A549 (cell line): Measurements from ENCODE around the gene SOX13. TPM values are rescaled to one million over a fixed set of nuclear protein-coding genes. Genes with fewer than 3 reads are reported as not detected.

Experiments
- ATAC-seq, 2 experiments: fragments of 200-7000 bp in 1 of 2; fragments of >200 bp in 1 of 2; cut with Nextera tagmentation in 1 of 2; cut with Tn5 transposase in 1 of 2; 3 replicates each; pipeline versions ENCODE4 v1.8.0 to v1.9.1; 2018 to 2020; ENCODE audit warnings: mild to moderate bottlenecking in 1 of 2, moderate library complexity in 1 of 2
- CTCF ChIA-PET: fragments of 300-600 bp; sonication (Branson Sonifier 250); formaldehyde crosslinking; extraction: SDS; loops from one replicate; lab custom pipeline; 2021; ENCODE audit warnings: antibody characterized with exemption, inconsistent platforms; lab: Yijun Ruan, JAX
- POLR2A ChIA-PET: fragments of 350-600 bp; formaldehyde crosslinking; extraction: SDS; loops from one replicate; lab custom pipeline; 2021; ENCODE audit warnings: antibody characterized with exemption, inconsistent platforms; lab: Yijun Ruan, JAX
- DNase-seq, 2 experiments: peaks; one replicate each; pipeline versions ENCODE4 v3.0.0 to v3.0.0-alpha.2; 2011 to 2016; ENCODE audit warnings: low read depth in 1 of 2, low spot score in 1 of 2
- FAIRE-seq: peaks from 2 replicates; lab custom pipeline; 2011; peaks lifted over from hg19 to GRCh38; lab: Jason Lieb, UNC
- H3K27ac ChIP-seq, 2 experiments: fragments of >200 bp; sonication (Bioruptor Twin); formaldehyde crosslinking; 3 replicates each; pipeline ENCODE4 v1.5.1; 2016 to 2017
- H3K4me1 ChIP-seq: fragments of >200 bp; sonication (Bioruptor Twin); formaldehyde crosslinking; 3 replicates; pipeline ENCODE4 v1.6.1; 2016
- H3K4me2 ChIP-seq: fragments of >200 bp; sonication (Bioruptor Twin); formaldehyde crosslinking; 3 replicates; pipeline ENCODE4 v1.6.1; 2016
- H3K4me3 ChIP-seq: fragments of >200 bp; sonication (Bioruptor Twin); formaldehyde crosslinking; 3 replicates; pipeline ENCODE4 v1.5.1; 2016
- H3K9me3 ChIP-seq: fragments of >200 bp; sonication (Bioruptor Twin); formaldehyde crosslinking; 3 replicates; pipeline ENCODE4 v1.6.1; 2016
- BHLHE40 ChIP-seq: IDR thresholded peaks from 2 replicates; pipeline ENCODE4 v1.6.1; 2012; ENCODE audit warnings: low read depth, low read length, inconsistent platforms
- CHD4 ChIP-seq: fragments of 200-600 bp; sonication (generic); IDR thresholded peaks from 2 replicates; pipeline ENCODE4 v1.6.1; 2016; ENCODE audit warnings: antibody characterized with exemption, mild to moderate bottlenecking, borderline replicate concordance
- EHF ChIP-seq: fragments of 250-450 bp; sonication (Bioruptor Pico); IDR thresholded peaks from 2 replicates; pipeline ENCODE4 v1.5.0; 2020; ENCODE audit warnings: mild to moderate bottlenecking
- FOSB ChIP-seq: fragments of 250-450 bp; sonication (Bioruptor Pico); IDR thresholded peaks from 2 replicates; pipeline ENCODE4 v1.5.0; 2020; ENCODE audit warnings: mild to moderate bottlenecking, moderate library complexity
- HDAC2 ChIP-seq: fragments of 200-600 bp; sonication (generic); IDR thresholded peaks from 2 replicates; pipeline ENCODE4 v1.6.1; 2016
- JUNB ChIP-seq: fragments of >200 bp; sonication (Bioruptor Twin); formaldehyde crosslinking; IDR thresholded peaks from 2 replicates; pipeline ENCODE4 v1.6.1; 2016
- MAFK ChIP-seq: fragments of 450-650 bp; IDR thresholded peaks from 2 replicates; pipeline ENCODE4 v1.6.1; 2014; ENCODE audit not compliant: partially characterized antibody
- NR3C1 ChIP-seq: fragments of >200 bp; sonication (Bioruptor Twin); formaldehyde crosslinking; IDR thresholded peaks from 3 replicates; pipeline ENCODE4 v1.6.1; 2017
- PHF8 ChIP-seq: fragments of 200-600 bp; sonication (generic); IDR thresholded peaks from 2 replicates; pipeline ENCODE4 v1.6.1; 2016; ENCODE audit warnings: low read depth, mild to moderate bottlenecking, antibody characterized with exemption, moderate library complexity, borderline replicate concordance
- RAD21 ChIP-seq, 2 experiments: fragments of >200 bp in 1 of 2; sonication (Bioruptor Twin) in 1 of 2; formaldehyde crosslinking in 1 of 2; IDR thresholded peaks in 1 of 2; conservative IDR thresholded peaks in 1 of 2; 2 replicates in 1 of 2; 3 replicates in 1 of 2; pipeline ENCODE4 v1.6.1; 2012 to 2018; ENCODE audit warnings: inconsistent platforms in 1 of 2
- RCOR1 ChIP-seq: fragments of 150-350 bp; IDR thresholded peaks from 2 replicates; pipeline ENCODE4 v1.6.1; 2014; ENCODE audit warnings: antibody characterized with exemption, low read length, low read depth
- SMC3 ChIP-seq: fragments of >200 bp; sonication (Bioruptor Twin); formaldehyde crosslinking; IDR thresholded peaks from 3 replicates; pipeline ENCODE4 v1.6.1; 2018; ENCODE audit warnings: inconsistent platforms
- SREBF2 ChIP-seq: fragments of 450-650 bp; IDR thresholded peaks from 2 replicates; pipeline ENCODE4 v1.6.1; 2014; ENCODE audit warnings: mild to moderate bottlenecking, moderate library complexity
- ZNF302 ChIP-seq: fragments of 250-450 bp; sonication (Bioruptor Pico); IDR thresholded peaks from 2 replicates; pipeline ENCODE4 v1.9.0; 2021; ENCODE audit warnings: inconsistent platforms, mild to moderate bottlenecking, moderate library complexity
- whole genome bisulfite sequencing: methylation state at CpG from one replicate; pipeline ENCODE4 v1.1.6; 2017; ENCODE audit errors: missing lambda C conversion rate; 5-methylcytosine and 5-hydroxymethylcytosine counted together
- polyA plus RNA-seq, 4 experiments: library from polyadenylated mRNA; depleted of rRNA in 3 of 4; stranded (reverse); fragments of >200 nt; fragmentation: RNase III in 1 of 4; extraction: RNeasy Plus Mini Kit Qiagen cat#74134 plus additional on column Dnase treatment in 1 of 4; gene quantifications; 2 replicates in 3 of 4; 3 replicates in 1 of 4; pipeline ENCODE4 v1.2.3, GENCODE V29; 2011 to 2017
- TF ChIP-seq, protein P1 (sequence below): fragments of >200 bp; sonication (Bioruptor Twin); formaldehyde crosslinking; IDR thresholded peaks from 3 replicates; pipeline ENCODE4 v1.5.1; 2016
- TF ChIP-seq, protein P2 (sequence below): IDR thresholded peaks from 2 replicates; pipeline ENCODE4 v1.6.1; 2012
- TF ChIP-seq, protein P3 (sequence below): IDR thresholded peaks from 2 replicates; pipeline ENCODE4 v1.6.1; 2012; ENCODE audit warnings: low read depth, borderline replicate concordance

SOX13 gene
- polyA plus RNA-seq, 2 of the 4 experiments (the other 2 are of a cell fraction) = 6.8 to 9.8 TPM

DNA sequence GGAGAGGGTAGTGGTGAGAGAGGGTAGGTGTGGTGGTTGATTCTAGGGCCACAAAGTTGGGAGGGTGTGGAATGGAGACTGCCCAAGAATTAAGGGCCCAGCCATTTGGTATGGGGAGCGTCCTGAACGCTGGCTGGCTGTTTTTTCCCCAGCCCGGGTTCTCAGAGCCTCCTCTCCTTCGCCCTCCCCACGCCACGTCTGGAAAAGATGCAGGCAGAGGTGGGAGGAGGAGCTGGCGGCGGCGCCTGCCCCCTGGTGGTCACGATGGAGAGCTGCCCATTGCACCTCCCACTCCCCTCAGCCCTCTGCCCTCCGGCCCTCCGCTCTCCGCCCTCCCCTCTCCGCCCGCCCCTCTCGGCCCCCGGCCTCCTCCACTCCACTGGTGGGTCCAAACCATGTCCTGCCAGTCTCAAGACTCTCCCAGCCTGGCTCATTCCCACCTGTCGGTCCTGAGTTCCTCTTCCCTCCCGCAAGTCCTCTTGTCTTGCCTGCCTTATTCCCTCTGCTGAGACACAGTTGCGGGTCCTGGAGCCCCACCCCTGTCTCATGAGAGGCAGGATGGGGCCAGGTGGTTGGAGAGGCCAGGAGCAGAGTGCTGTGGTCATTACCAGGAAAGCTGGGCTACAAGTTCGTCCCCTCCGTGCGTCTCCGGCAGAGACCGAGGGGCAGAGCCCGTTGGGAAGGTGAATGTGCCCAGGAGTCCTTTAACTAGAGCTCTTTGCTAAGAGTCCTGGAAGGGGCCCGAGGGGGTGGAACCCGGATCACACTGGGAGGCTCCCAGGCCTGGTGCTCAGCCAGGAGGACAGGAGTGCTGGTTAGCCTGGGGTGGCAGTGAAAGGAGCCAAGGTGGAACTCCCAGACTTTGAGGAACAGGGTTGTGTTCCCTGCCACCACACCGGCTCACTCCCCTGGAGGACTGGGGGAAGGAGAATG lies 56.3 kb downstream of the SOX13 start:
- Histone ChIP-seq H3K27ac (peak overlapping the region; percentile 47 to 78; a peak in 5 of 6 replicates), H3K4me1 (peaks cover 31% of the 10 kb centered on the region), H3K9me3 (no peaks in the 10 kb centered on the region)
- CTCF ChIA-PET = interaction anchor here (0.5 to 32.2 kb wide), 77 partner anchors 10 to 946 kb away, joined by 3 to 757 read pairs (median 4); partner anchors contain the start of genes ETNK2, SNRPE and SOX13
- POLR2A ChIA-PET = interaction anchor here (0.6 to 3.9 kb wide), 7 partner anchors 225 to 269 kb away, joined by 3 to 40 read pairs (median 4); partner anchors contain the start of gene SNRPE
- TF ChIP-seq SMC3 = peak; percentile 94
- no peak for TF ChIP-seq BHLHE40
- no peak for TF ChIP-seq ZNF302 (CRISPR knock-in tag)
- no peak for TF ChIP-seq RCOR1
- TF ChIP-seq RAD21 (conservative IDR thresholded peaks at IDR 0.05 in 1 of 2, IDR thresholded peaks at IDR 0.05 in 1 of 2) = peak; percentile 83 to 93
- no peak for TF ChIP-seq MAFK
- TF ChIP-seq FOSB = no peak
- TF ChIP-seq HDAC2 = no peak
- TF ChIP-seq SREBF2 = no peak
- TF ChIP-seq, protein P1, sequence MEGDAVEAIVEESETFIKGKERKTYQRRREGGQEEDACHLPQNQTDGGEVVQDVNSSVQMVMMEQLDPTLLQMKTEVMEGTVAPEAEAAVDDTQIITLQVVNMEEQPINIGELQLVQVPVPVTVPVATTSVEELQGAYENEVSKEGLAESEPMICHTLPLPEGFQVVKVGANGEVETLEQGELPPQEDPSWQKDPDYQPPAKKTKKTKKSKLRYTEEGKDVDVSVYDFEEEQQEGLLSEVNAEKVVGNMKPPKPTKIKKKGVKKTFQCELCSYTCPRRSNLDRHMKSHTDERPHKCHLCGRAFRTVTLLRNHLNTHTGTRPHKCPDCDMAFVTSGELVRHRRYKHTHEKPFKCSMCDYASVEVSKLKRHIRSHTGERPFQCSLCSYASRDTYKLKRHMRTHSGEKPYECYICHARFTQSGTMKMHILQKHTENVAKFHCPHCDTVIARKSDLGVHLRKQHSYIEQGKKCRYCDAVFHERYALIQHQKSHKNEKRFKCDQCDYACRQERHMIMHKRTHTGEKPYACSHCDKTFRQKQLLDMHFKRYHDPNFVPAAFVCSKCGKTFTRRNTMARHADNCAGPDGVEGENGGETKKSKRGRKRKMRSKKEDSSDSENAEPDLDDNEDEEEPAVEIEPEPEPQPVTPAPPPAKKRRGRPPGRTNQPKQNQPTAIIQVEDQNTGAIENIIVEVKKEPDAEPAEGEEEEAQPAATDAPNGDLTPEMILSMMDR = peak; percentile 90
- TF ChIP-seq, all 56 proteins: peak for 3
- FAIRE-seq (no peak), ATAC-seq (peak; percentile 78 to 91), DNase-seq (peak; percentile 62 to 94)
- 33% methylated on average over 20 of the region's 29 CpGs for WGBS
- Histone ChIP-seq H3K4me3 (peak overlapping the region; percentile 23; the same call in 2 of the 3 replicates), H3K4me2 (peak overlapping the region; percentile 75)

DNA sequence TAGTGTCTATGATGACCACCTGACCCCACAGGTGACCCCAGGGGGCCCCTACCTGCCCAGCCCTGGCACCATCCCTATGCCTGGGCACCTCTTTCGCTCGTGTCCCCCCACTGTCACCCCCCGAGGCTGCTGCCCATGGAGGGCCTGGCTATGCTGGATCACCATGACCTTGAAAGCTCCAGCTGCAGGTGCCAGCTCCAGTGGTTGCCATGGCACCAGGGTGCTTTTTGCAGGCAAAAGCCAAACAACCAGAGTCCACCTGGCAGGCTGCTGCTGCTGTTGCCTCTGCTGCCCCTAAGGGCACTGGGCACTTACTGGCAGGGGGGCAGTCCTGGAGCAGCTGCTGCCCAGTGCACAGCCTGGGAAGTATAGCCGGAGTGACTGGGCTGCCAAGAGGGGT lies 57.3 kb downstream of the SOX13 start:
- 64% methylated on average over 3 of the region's 4 CpGs for WGBS
- ChIA-PET POLR2A (interaction anchor here (0.6 to 3.9 kb wide), 2 partner anchors 209 to 258 kb away, joined by 3 to 40 read pairs; no protein-coding TSS in a partner anchor), CTCF (interaction anchor here (1.0 to 32.2 kb wide), 15 partner anchors 9 to 275 kb away, joined by 3 to 757 read pairs (median 10); partner anchors contain the start of genes SNRPE and SOX13)
- Histone ChIP-seq H3K27ac (peak overlapping the region in 1 of 2 experiments; percentile 78; a peak in 3 of 6 replicates), H3K9me3 (no peaks in the 10 kb centered on the region), H3K4me1 (peaks cover 31% of the 10 kb centered on the region), H3K4me3 (no peak overlapping the region), H3K4me2 (peak overlapping the region; percentile 3; the same call in 1 of the 3 replicates)
- FAIRE-seq (no peak), ATAC-seq (no peak), DNase-seq (no peak)
- TF ChIP-seq PHF8 = no peak
- TF ChIP-seq FOSB = no peak
- TF ChIP-seq NR3C1 = no peak
- TF ChIP-seq, protein P2, sequence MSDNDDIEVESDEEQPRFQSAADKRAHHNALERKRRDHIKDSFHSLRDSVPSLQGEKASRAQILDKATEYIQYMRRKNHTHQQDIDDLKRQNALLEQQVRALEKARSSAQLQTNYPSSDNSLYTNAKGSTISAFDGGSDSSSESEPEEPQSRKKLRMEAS = no peak
- TF ChIP-seq HDAC2 = no peak
- TF ChIP-seq CHD4 = no peak
- TF ChIP-seq JUNB = no peak
- TF ChIP-seq, protein P3, sequence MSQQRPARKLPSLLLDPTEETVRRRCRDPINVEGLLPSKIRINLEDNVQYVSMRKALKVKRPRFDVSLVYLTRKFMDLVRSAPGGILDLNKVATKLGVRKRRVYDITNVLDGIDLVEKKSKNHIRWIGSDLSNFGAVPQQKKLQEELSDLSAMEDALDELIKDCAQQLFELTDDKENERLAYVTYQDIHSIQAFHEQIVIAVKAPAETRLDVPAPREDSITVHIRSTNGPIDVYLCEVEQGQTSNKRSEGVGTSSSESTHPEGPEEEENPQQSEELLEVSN = no peak
- no peak for TF ChIP-seq EHF (CRISPR knock-in tag)
